Activated naive CD8-positive, alpha-beta T cell treated with anti-CD3 and anti-CD28 coated beads for 36 hours (primary cell): ENCODE measurements around the gene FCN1. TPM values are rescaled to one million over a fixed set of nuclear protein-coding genes. Genes with fewer than 3 reads are reported as not detected.

Experiments used
- DNase-seq: peaks from one replicate; pipeline ENCODE4 v3.0.0; 2021
- H3K27ac Mint-ChIP-seq: one replicate; pipeline ENCODE4 v1.8.0; 2022; ENCODE audit warnings: mild to moderate bottlenecking, moderate library complexity, mixed read lengths
- H3K27me3 Mint-ChIP-seq: one replicate; pipeline ENCODE4 v1.8.0; 2022; ENCODE audit warnings: mild to moderate bottlenecking, mixed read lengths
- H3K36me3 Mint-ChIP-seq: one replicate; pipeline ENCODE4 v1.8.0; 2021; ENCODE audit warnings: mild to moderate bottlenecking, mixed read lengths
- H3K4me1 Mint-ChIP-seq: one replicate; pipeline ENCODE4 v1.8.0; 2021; ENCODE audit warnings: mixed read lengths
- H3K4me3 Mint-ChIP-seq: one replicate; pipeline ENCODE4 v1.8.0; 2022; ENCODE audit warnings: mild to moderate bottlenecking, moderate library complexity, mixed read lengths
- H3K9me3 Mint-ChIP-seq: one replicate; pipeline ENCODE4 v1.8.0; 2022; ENCODE audit warnings: mixed read lengths
- total RNA-seq, 2 experiments: library from RNA; stranded (reverse); gene quantifications; one replicate each; pipeline ENCODE4 v1.2.3, GENCODE V29; 2021

FCN1 gene
- total RNA-seq, result not detected

- Mint-ChIP-seq H3K9me3 (peaks cover 13% of the 10 kb centered on the region), H3K36me3 (no peaks in the 10 kb centered on the region), H3K27ac (no peak within 1 kb of the TSS), H3K27me3 (peaks cover 3% of the 10 kb centered on the region), H3K4me3 (no peak within 1 kb of the TSS), H3K4me1 (no peaks in the 10 kb centered on the region)
- DNase-seq, result no peak
Observed at GRCh38 chr9:134917431-134918373, at the start of gene FCN1. Gene FCN1 (minus strand): TSS chr9:134917912. CDS start chr9:134917871, 41 bp downstream.

- Mint-ChIP-seq H3K27ac (no peak overlapping the region), H3K4me3 (no peak overlapping the region), H3K9me3 (no peaks in the 10 kb centered on the region), H3K27me3 (peaks cover 10% of the 10 kb centered on the region), H3K36me3 (no peaks in the 10 kb centered on the region), H3K4me1 (no peaks in the 10 kb centered on the region)
- DNase-seq, result no peak
Observed at GRCh38 chr9:134966697-134967546, 49.2 kb upstream of the FCN1 start.

GRCh38 chr9:134966270-134966669 lies 48.6 kb upstream of the FCN1 start:
- no peaks in the 10 kb centered on the region for H3K9me3 Mint-ChIP-seq
- no peak overlapping the region for H3K4me3 Mint-ChIP-seq
- H3K4me1 Mint-ChIP-seq, result no peaks in the 10 kb centered on the region
- H3K27ac Mint-ChIP-seq, result no peak overlapping the region
- no peak for DNase-seq
- peaks cover 8% of the 10 kb centered on the region for H3K27me3 Mint-ChIP-seq
- H3K36me3 Mint-ChIP-seq, result no peaks in the 10 kb centered on the region

GRCh38 chr9:134965851-134966250 lies 48.1 kb upstream of the FCN1 start:
- DNase-seq, result no peak
- Mint-ChIP-seq H3K27me3 (peaks cover 8% of the 10 kb centered on the region), H3K36me3 (no peaks in the 10 kb centered on the region), H3K4me3 (no peak overlapping the region), H3K27ac (no peak overlapping the region), H3K4me1 (no peaks in the 10 kb centered on the region), H3K9me3 (no peaks in the 10 kb centered on the region)

GRCh38 chr9:134965411-134965810 lies 47.7 kb upstream of the FCN1 start:
- H3K4me1 Mint-ChIP-seq, result no peaks in the 10 kb centered on the region
- DNase-seq, result no peak
- no peak overlapping the region for H3K4me3 Mint-ChIP-seq
- H3K36me3 Mint-ChIP-seq, result no peaks in the 10 kb centered on the region
- peaks cover 8% of the 10 kb centered on the region for H3K27me3 Mint-ChIP-seq
- H3K27ac Mint-ChIP-seq, result no peak overlapping the region
- H3K9me3 Mint-ChIP-seq, result no peaks in the 10 kb centered on the region

GRCh38 chr9:134964271-134965055 lies 46.8 kb upstream of the FCN1 start:
- no peaks in the 10 kb centered on the region for H3K27me3 Mint-ChIP-seq
- no peak overlapping the region for H3K4me3 Mint-ChIP-seq
- no peaks in the 10 kb centered on the region for H3K36me3 Mint-ChIP-seq
- no peaks in the 10 kb centered on the region for H3K9me3 Mint-ChIP-seq
- H3K4me1 Mint-ChIP-seq, result no peaks in the 10 kb centered on the region
- H3K27ac Mint-ChIP-seq, result no peak overlapping the region
- DNase-seq, result no peak

- DNase-seq, result no peak
- Mint-ChIP-seq H3K4me3 (no peak overlapping the region), H3K9me3 (no peaks in the 10 kb centered on the region)
Observed at GRCh38 chr9:134963546-134963945, 45.8 kb upstream of the FCN1 start.

GRCh38 chr9:134962973-134963364 lies 45.3 kb upstream of the FCN1 start:
- Mint-ChIP-seq H3K9me3 (no peaks in the 10 kb centered on the region), H3K4me1 (no peaks in the 10 kb centered on the region), H3K36me3 (no peaks in the 10 kb centered on the region), H3K27me3 (no peaks in the 10 kb centered on the region), H3K27ac (no peak overlapping the region), H3K4me3 (no peak overlapping the region)
- no peak for DNase-seq

More at GRCh38 chr9:134963546-134963945, 45.8 kb upstream of the FCN1 start:
- H3K27ac Mint-ChIP-seq, result no peak overlapping the region
- no peaks in the 10 kb centered on the region for H3K27me3 Mint-ChIP-seq
- no peaks in the 10 kb centered on the region for H3K4me1 Mint-ChIP-seq
- H3K36me3 Mint-ChIP-seq, result no peaks in the 10 kb centered on the region

- no peaks in the 10 kb centered on the region for H3K27me3 Mint-ChIP-seq
- no peak overlapping the region for H3K4me3 Mint-ChIP-seq
Observed at GRCh38 chr9:134962065-134962972, 44.6 kb upstream of the FCN1 start.

GRCh38 chr9:134961331-134962064 lies 43.8 kb upstream of the FCN1 start:
- H3K4me3 Mint-ChIP-seq, result no peak overlapping the region
- H3K4me1 Mint-ChIP-seq, result no peaks in the 10 kb centered on the region
- no peak overlapping the region for H3K27ac Mint-ChIP-seq
- H3K27me3 Mint-ChIP-seq, result no peaks in the 10 kb centered on the region
- H3K36me3 Mint-ChIP-seq, result no peaks in the 10 kb centered on the region
- no peak for DNase-seq
- no peaks in the 10 kb centered on the region for H3K9me3 Mint-ChIP-seq

More at GRCh38 chr9:134962065-134962972, 44.6 kb upstream of the FCN1 start:
- Mint-ChIP-seq H3K4me1 (no peaks in the 10 kb centered on the region), H3K27ac (no peak overlapping the region), H3K9me3 (no peaks in the 10 kb centered on the region), H3K36me3 (no peaks in the 10 kb centered on the region)
- no peak for DNase-seq

GRCh38 chr9:134960701-134961181 lies 43.0 kb upstream of the FCN1 start:
- H3K4me3 Mint-ChIP-seq, result no peak overlapping the region

GRCh38 chr9:134959971-134960310 lies 42.2 kb upstream of the FCN1 start:
- no peak for DNase-seq
- H3K4me3 Mint-ChIP-seq, result no peak overlapping the region
- H3K4me1 Mint-ChIP-seq, result no peaks in the 10 kb centered on the region
- H3K36me3 Mint-ChIP-seq, result no peaks in the 10 kb centered on the region
- H3K27me3 Mint-ChIP-seq, result no peaks in the 10 kb centered on the region
- H3K9me3 Mint-ChIP-seq, result no peaks in the 10 kb centered on the region
- H3K27ac Mint-ChIP-seq, result no peak overlapping the region

More at GRCh38 chr9:134960701-134961181, 43.0 kb upstream of the FCN1 start:
- no peak overlapping the region for H3K27ac Mint-ChIP-seq
- H3K36me3 Mint-ChIP-seq, result no peaks in the 10 kb centered on the region
- DNase-seq, result no peak
- no peaks in the 10 kb centered on the region for H3K27me3 Mint-ChIP-seq
- H3K9me3 Mint-ChIP-seq, result no peaks in the 10 kb centered on the region
- H3K4me1 Mint-ChIP-seq, result no peaks in the 10 kb centered on the region

- DNase-seq, result no peak
- Mint-ChIP-seq H3K4me1 (no peaks in the 10 kb centered on the region), H3K36me3 (no peaks in the 10 kb centered on the region), H3K9me3 (no peaks in the 10 kb centered on the region), H3K27me3 (no peaks in the 10 kb centered on the region), H3K27ac (no peak overlapping the region), H3K4me3 (no peak overlapping the region)
Observed at GRCh38 chr9:134959126-134959970, 41.6 kb upstream of the FCN1 start.
